Measurements from ENCODE around the gene PTPN3.

The PTPN3 gene

GRCh38 chr9:109335121-109335520 lies 163.0 kb downstream of the PTPN3 start:
- no peak for DNase-seq

GRCh38 chr9:109331353-109331752 lies 166.8 kb downstream of the PTPN3 start:
- DNase-seq = no peak

- DNase-seq = no peak
Measured at GRCh38 chr9:109329638-109330258, 168.4 kb downstream of the PTPN3 start.

GRCh38 chr9:109328978-109329637 lies 169.0 kb downstream of the PTPN3 start:
- no peak for DNase-seq

Data from stimulated activated naive CD4-positive, alpha-beta T cell treated with Interleukin-2 at 50 U/mL for 16 hours (primary cell).